ENCODE data around the gene NUAK2. TPM values are rescaled to one million over a fixed set of nuclear protein-coding genes. Genes with fewer than 3 reads are reported as not detected.

NUAK2 gene
- total RNA-seq, 1 experiment from 2014 or later, result 11.9 TPM

- in situ Hi-C loops (cut with HindIII; ENCODE audit: low pct_unique_long_range_greater_than_20kb, low sequenced_read_pairs), result no loop called here
- no peak for DNase-seq (ENCODE audit: low read depth)
Observed at GRCh38 chr1:205350124-205350523, 28.6 kb upstream of the NUAK2 start.

- in situ Hi-C loops (cut with HindIII; ENCODE audit: low pct_unique_long_range_greater_than_20kb, low sequenced_read_pairs), result no loop called here
- DNase-seq (ENCODE audit: low read depth), result no peak
Observed at GRCh38 chr1:205348554-205349487, 27.3 kb upstream of the NUAK2 start.

DNA sequence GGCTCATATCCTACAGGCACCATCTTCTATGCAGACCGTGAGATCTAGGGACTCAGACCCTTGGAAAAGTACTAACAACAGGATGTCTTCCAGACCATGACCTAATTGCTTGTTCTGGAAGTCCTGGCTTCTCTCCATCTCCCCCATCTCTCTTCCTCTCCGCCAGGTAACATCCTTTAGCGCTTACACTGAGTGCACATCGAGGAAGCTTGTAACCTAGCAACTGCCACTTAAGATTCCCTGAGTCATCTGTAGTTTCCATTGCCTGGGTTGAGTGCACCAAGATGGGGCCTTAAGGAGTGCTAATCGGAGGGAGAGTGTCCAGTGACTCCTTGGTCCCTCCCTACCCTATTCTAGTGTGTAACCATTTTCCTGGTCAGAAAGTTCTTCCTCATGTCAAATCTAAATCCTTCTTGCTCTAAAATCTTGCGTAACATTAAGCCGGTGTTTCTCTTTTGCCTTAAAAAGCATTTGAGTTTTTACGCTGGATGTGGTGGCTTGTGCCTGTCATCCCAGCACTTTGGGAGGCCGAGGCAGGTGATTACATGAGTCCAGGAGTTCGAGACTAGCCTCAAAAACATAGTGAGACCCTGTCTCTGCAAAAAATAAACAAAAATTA lies 25.5 kb upstream of the NUAK2 start:
- in situ Hi-C loops (cut with HindIII; ENCODE audit: low pct_unique_long_range_greater_than_20kb, low sequenced_read_pairs), result no loop called here
- DNase-seq (ENCODE audit: low read depth), result peak; percentile 69

GRCh38 chr1:205345761-205346160 lies 24.2 kb upstream of the NUAK2 start:
- in situ Hi-C loops (cut with HindIII; ENCODE audit: low pct_unique_long_range_greater_than_20kb, low sequenced_read_pairs), result no loop called here
- no peak for DNase-seq (ENCODE audit: low read depth)

GRCh38 chr1:205344066-205344928 lies 22.8 kb upstream of the NUAK2 start:
- in situ Hi-C loops (cut with HindIII; ENCODE audit: low pct_unique_long_range_greater_than_20kb, low sequenced_read_pairs), result no loop called here
- DNase-seq (ENCODE audit: low read depth), result no peak

- no peak for DNase-seq (ENCODE audit: low read depth)
- in situ Hi-C loops (cut with HindIII; ENCODE audit: low pct_unique_long_range_greater_than_20kb, low sequenced_read_pairs), result no loop called here
Observed at GRCh38 chr1:205343431-205344065, 22.0 kb upstream of the NUAK2 start.

DNA sequence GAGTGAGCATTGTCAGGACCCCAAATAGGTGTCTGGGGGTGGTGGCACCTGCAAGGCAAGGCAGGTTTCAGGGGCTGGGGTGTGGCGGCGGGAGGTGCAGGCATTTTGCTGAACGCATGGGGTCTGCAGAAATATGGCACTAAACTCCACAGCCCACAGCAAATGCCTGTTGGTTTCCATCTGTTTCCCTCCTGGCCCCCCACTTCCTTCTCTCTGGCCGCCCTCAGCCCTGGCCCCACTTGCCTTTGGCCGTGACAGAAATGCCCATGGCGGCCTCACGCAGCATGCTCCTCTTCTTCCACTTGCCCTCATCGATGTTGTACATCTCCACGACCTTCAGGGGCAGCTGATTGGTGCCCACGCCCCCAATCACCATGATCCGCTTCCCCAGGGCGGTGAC lies 21.4 kb upstream of the NUAK2 start:
- no peak for DNase-seq (ENCODE audit: low read depth)
- in situ Hi-C loops (cut with HindIII; ENCODE audit: low pct_unique_long_range_greater_than_20kb, low sequenced_read_pairs), result no loop called here

- DNase-seq (ENCODE audit: low read depth), result no peak
- in situ Hi-C loops (cut with HindIII; ENCODE audit: low pct_unique_long_range_greater_than_20kb, low sequenced_read_pairs), result no loop called here
Observed at GRCh38 chr1:205340676-205341075, 19.1 kb upstream of the NUAK2 start.

DNA sequence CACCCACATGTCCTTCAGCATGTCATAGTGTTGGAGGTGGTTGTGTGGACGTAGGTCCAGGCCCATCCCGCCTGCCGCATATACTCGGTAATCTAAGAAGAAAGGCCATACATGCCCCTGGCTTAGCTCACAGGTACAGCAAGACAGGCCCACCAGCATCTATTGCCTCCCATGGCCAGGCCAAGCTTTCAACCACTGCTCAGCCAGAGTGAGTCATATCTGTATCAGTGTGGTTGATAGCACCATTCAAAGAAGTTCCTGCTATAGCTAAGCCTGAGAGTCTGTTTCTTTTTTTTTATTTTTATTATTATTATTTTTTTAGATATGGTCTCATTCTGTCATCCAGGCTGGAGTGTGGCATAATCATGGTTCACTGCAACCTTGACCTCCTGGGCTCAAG lies 18.2 kb upstream of the NUAK2 start:
- in situ Hi-C loops (cut with HindIII; ENCODE audit: low pct_unique_long_range_greater_than_20kb, low sequenced_read_pairs), result no loop called here
- no peak for DNase-seq (ENCODE audit: low read depth)

DNA sequence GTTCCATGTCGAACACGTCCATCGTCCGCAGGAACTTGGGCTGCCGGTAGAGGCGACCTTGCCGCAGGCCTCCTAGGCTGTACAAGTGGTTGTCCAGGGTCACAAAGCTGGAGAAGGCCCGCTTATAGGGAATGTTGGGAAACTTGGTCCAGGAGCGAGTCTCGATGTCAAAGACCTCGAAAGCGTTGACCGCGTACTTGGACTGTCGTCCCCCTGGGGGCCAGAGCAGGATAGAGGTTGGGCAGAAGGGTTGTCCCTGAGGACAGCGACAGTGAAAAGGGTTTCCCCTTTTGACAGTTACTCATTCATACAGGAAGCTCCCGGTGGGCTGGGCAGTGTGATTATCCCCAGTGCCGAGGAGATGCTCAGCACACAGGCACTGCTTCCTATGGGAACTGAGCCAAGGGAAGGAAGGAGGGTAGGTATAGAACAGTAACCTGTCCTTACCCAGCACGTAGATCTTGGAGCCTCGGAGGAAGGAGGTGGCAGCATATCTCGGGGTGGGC lies 17.7 kb upstream of the NUAK2 start:
- in situ Hi-C loops (cut with HindIII; ENCODE audit: low pct_unique_long_range_greater_than_20kb, low sequenced_read_pairs), result no loop called here
- no peak for DNase-seq (ENCODE audit: low read depth)

- DNase-seq (ENCODE audit: low read depth), result no peak
- in situ Hi-C loops (cut with HindIII; ENCODE audit: low pct_unique_long_range_greater_than_20kb, low sequenced_read_pairs), result no loop called here
Observed at GRCh38 chr1:205338011-205338410, 16.5 kb upstream of the NUAK2 start.

DNA sequence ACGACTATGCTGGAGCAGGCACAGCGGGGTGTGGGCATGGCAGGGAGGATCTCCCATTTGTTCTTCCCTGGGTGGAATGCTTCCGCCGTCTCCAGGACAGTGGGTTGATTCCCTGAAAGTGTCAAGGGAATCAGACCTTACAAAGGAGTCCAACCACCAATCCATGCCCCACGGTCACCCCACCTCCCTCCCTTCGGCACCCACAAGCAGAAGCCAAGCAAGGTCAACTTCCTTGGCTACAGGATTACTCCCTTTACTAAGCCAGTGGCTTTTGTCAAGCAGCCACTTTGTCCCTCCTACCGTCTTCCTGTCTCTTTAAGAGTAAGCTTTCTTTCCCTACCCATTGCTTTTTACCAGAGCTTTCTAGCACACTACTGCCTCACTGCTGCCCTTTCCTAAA lies 15.9 kb upstream of the NUAK2 start:
- no peak for DNase-seq (ENCODE audit: low read depth)
- in situ Hi-C loops (cut with HindIII; ENCODE audit: low pct_unique_long_range_greater_than_20kb, low sequenced_read_pairs), result no loop called here

GRCh38 chr1:205335692-205336091 lies 14.1 kb upstream of the NUAK2 start:
- in situ Hi-C loops (cut with HindIII; ENCODE audit: low pct_unique_long_range_greater_than_20kb, low sequenced_read_pairs), result no loop called here

DNA sequence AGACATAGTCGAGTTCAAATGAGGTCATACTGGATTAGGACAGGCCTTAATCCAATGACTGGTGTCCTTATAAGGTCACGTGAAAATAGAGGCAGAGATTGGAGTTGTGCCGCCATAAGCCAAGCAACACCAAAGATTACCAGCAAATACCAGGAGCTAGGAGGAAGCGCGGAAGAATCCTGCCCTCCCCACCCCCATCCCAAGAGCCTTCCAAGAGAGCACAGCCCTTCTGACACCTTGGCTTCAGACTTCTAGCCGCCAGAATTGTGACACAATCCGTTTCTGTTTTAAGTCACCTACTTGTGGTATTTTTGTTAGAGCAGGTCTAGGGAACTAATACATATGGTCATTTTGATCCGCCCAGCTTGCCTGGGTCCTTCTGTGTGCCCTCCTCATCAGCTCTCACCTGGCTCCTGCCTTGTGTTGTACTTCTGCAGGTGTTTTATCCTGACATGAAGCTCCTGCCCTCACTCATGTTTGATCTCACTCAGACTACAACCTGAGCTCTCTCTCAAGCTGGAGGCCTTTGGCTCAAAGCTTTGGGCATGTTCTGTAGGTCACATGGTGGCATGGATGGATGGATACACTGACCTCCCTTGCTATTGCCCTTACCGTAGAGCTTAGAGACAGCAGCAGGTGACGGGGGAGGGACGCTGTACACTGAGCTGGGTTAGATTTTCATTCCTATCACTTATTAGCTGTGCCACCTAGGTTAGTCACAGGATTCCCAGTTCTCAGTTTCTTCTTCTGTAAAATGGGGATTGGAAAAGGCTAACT lies 10.7 kb upstream of the NUAK2 start:
- in situ Hi-C loops (cut with HindIII; ENCODE audit: low pct_unique_long_range_greater_than_20kb, low sequenced_read_pairs), result no loop called here
- DNase-seq (ENCODE audit: low read depth), result no peak

More at GRCh38 chr1:205335692-205336091, 14.1 kb upstream of the NUAK2 start:
- DNase-seq (ENCODE audit: low read depth), result peak; percentile 82

DNA sequence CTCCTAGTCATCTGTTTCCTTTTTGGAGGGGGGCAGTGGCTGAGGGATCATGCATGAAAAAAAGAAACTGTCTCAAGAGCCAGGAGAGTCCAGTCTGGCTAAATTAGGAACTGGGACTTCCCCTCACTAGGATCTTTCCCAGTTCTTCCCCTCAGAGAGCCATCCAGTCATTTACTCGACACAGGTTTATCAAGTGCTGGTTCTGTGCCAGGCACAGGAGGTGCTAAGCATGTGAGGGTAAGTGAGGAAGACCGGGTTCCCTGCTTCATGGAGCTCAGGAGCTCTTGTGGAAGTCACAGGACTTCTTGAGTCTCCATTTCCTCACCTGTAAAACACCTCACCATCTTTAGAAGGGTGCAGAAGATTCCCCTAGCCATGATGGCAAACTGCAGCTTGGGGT lies 8.6 kb upstream of the NUAK2 start:
- in situ Hi-C loops (cut with HindIII; ENCODE audit: low pct_unique_long_range_greater_than_20kb, low sequenced_read_pairs), result no loop called here
- DNase-seq (ENCODE audit: low read depth), result no peak

GRCh38 chr1:205329719-205330118 lies 8.2 kb upstream of the NUAK2 start:
- in situ Hi-C loops (cut with HindIII; ENCODE audit: low pct_unique_long_range_greater_than_20kb, low sequenced_read_pairs), result no loop called here
- DNase-seq (ENCODE audit: low read depth), result no peak

DNA sequence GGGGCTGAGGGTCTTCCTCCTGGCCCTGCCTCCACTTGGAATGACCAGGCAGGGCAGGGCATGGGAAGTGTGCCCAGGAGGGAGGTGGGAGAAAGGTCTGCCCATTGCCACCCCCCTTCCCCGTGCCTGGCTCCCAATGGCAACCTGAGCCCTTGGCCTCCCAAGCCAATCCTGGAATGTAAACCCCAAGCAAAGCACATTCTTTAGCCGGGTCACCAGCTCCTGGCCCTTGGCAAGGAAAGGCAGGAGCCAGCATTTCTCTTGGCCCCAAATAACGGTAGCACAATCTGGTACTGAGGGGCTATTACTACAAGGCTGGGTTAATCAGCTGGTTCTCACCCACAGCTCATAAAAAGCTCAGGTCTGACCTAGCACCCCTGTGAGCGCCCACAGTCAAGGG lies 6.9 kb upstream of the NUAK2 start:
- DNase-seq (ENCODE audit: low read depth), result no peak
- in situ Hi-C loops (cut with HindIII; ENCODE audit: low pct_unique_long_range_greater_than_20kb, low sequenced_read_pairs), result no loop called here
